Cerebellar cortex (tissue), 1 donor: ENCODE measurements around the gene MAP3K7.

ENCODE experiments used
- DNase-seq: peaks from one replicate; pipeline ENCODE4 v3.0.0-alpha.2; 2015; ENCODE audit warnings: low spot score

The MAP3K7 gene

GRCh38 chr6:90530882-90531281 is 56.0 kb downstream of the MAP3K7 start:
- DNase-seq, result no peak

GRCh38 chr6:90525421-90525820 is 61.5 kb downstream of the MAP3K7 start:
- DNase-seq, result no peak

- DNase-seq, result no peak
Observed at GRCh38 chr6:90523779-90524310, 63.0 kb downstream of the MAP3K7 start.

- DNase-seq, result no peak
Observed at GRCh38 chr6:90521955-90522354, 64.9 kb downstream of the MAP3K7 start.

- no peak for DNase-seq
Observed at GRCh38 chr6:90516074-90516660, 70.7 kb downstream of the MAP3K7 start.

- DNase-seq, result no peak
Observed at GRCh38 chr6:90514496-90514895, 72.4 kb downstream of the MAP3K7 start.

GRCh38 chr6:90508753-90509152 is 78.1 kb downstream of the MAP3K7 start:
- DNase-seq, result no peak

- no peak for DNase-seq
Observed at GRCh38 chr6:90502866-90503407, 83.9 kb downstream of the MAP3K7 start.

- no peak for DNase-seq
Observed at GRCh38 chr6:90502381-90502780, 84.5 kb downstream of the MAP3K7 start.

GRCh38 chr6:90500458-90500857 is 86.4 kb downstream of the MAP3K7 start:
- DNase-seq, result no peak

GRCh38 chr6:90497411-90497810 is 89.5 kb downstream of the MAP3K7 start:
- no peak for DNase-seq

- no peak for DNase-seq
Observed at GRCh38 chr6:90496258-90497016, 90.4 kb downstream of the MAP3K7 start.

- DNase-seq, result no peak
Observed at GRCh38 chr6:90495216-90495817, 91.6 kb downstream of the MAP3K7 start.

GRCh38 chr6:90494067-90494780 is 92.6 kb downstream of the MAP3K7 start:
- DNase-seq, result no peak

GRCh38 chr6:90493332-90493731 is 93.5 kb downstream of the MAP3K7 start:
- DNase-seq, result no peak

GRCh38 chr6:90492798-90493197 is 94.1 kb downstream of the MAP3K7 start:
- no peak for DNase-seq

GRCh38 chr6:90492369-90492768 is 94.5 kb downstream of the MAP3K7 start:
- DNase-seq, result no peak

GRCh38 chr6:90490030-90490716 is 96.7 kb downstream of the MAP3K7 start:
- DNase-seq, result no peak

GRCh38 chr6:90488816-90489215 is 98.1 kb downstream of the MAP3K7 start:
- no peak for DNase-seq

- DNase-seq, result no peak
Observed at GRCh38 chr6:90485635-90486277, 101.1 kb downstream of the MAP3K7 start.

- DNase-seq, result peak; percentile 19
Observed at GRCh38 chr6:90484903-90485302, 102.0 kb downstream of the MAP3K7 start.
